ENCODE measurements around the gene PLXND1. TPM values are rescaled to one million over a fixed set of nuclear protein-coding genes. Genes with fewer than 3 reads are reported as not detected.

The PLXND1 gene
- total RNA-seq, 1 experiment from 2014 or later: 26.3 TPM

GRCh38 chr3:129632056-129632455 lies 25.6 kb upstream of the PLXND1 start:
- Mint-ChIP-seq H3K9me3 (ENCODE audit: unreplicated experiment) (peaks cover 15% of the 10 kb centered on the region), H3K27ac (ENCODE audit: unreplicated experiment) (no peak overlapping the region), H3K27me3 (ENCODE audit: insufficient read depth, unreplicated experiment) (no peaks in the 10 kb centered on the region), H3K4me1 (ENCODE audit: low read depth, unreplicated experiment) (peaks cover 5% of the 10 kb centered on the region), H3K36me3 (ENCODE audit: insufficient read depth, unreplicated experiment) (peaks cover 17% of the 10 kb centered on the region), H3K4me3 (ENCODE audit: unreplicated experiment) (no peak overlapping the region)
- intact Hi-C loops (cut with micrococcal nuclease; ENCODE audit: unreplicated experiment): no loop called here
- H3K4me1 ChIP-seq: peaks cover 9% of the 10 kb centered on the region; the same call in 1 of the 2 replicates
- no peak for TF ChIP-seq CTCF (IDR thresholded peaks at IDR 0.05; ENCODE audit: insufficient read depth in 1 of 2, low read depth in 1 of 2, low read length in 1 of 2, severe bottlenecking in 1 of 2, unreplicated experiment in 1 of 2)
- no peak for DNase-seq
- CTCF ChIA-PET: interaction anchor here (0.9 kb wide), 1 partner anchor 199 kb away, joined by 3 read pairs; no protein-coding TSS in a partner anchor
- H3K27me3 ChIP-seq (replicated peaks; ENCODE audit: control insufficient read depth, insufficient read depth, low read length): no peaks in the 10 kb centered on the region
- no peaks in the 10 kb centered on the region for H3K36me3 ChIP-seq (ENCODE audit: control insufficient read depth, insufficient read depth, low read length)
- no peak overlapping the region for H3K4me3 ChIP-seq (ENCODE audit: low read depth, low read length)
- no peaks in the 10 kb centered on the region for H3K9me3 ChIP-seq
- POLR2A ChIA-PET: no interaction called here
- no TSS peak for BruUV-seq (replicated peaks)

- Histone ChIP-seq H3K36me3 (ENCODE audit: control insufficient read depth, insufficient read depth, low read length) (no peaks in the 10 kb centered on the region), H3K27me3 (replicated peaks; ENCODE audit: control insufficient read depth, insufficient read depth, low read length) (no peaks in the 10 kb centered on the region), H3K4me1 (peaks cover 16% of the 10 kb centered on the region), H3K9me3 (no peaks in the 10 kb centered on the region), H3K4me3 (ENCODE audit: low read depth, low read length) (no peak overlapping the region)
- ChIA-PET CTCF (interaction anchor here (1.8 kb wide), 1 partner anchor 196 kb away, joined by 9 read pairs; no protein-coding TSS in a partner anchor), POLR2A (no interaction called here)
- peaks cover 16% of the 10 kb centered on the region for H3K4me1 Mint-ChIP-seq (ENCODE audit: low read depth, unreplicated experiment)
- no peak for DNase-seq
- H3K36me3 Mint-ChIP-seq (ENCODE audit: insufficient read depth, unreplicated experiment): peaks cover 15% of the 10 kb centered on the region
- TF ChIP-seq CTCF (IDR thresholded peaks at IDR 0.05; ENCODE audit: insufficient read depth in 1 of 2, low read depth in 1 of 2, low read length in 1 of 2, severe bottlenecking in 1 of 2, unreplicated experiment in 1 of 2): no peak
- no TSS peak for BruUV-seq (replicated peaks)
- H3K4me3 Mint-ChIP-seq (ENCODE audit: unreplicated experiment): no peak overlapping the region
- no peaks in the 10 kb centered on the region for H3K9me3 Mint-ChIP-seq (ENCODE audit: unreplicated experiment)
- H3K27ac Mint-ChIP-seq (ENCODE audit: unreplicated experiment): no peak overlapping the region
- intact Hi-C loops (cut with micrococcal nuclease; ENCODE audit: unreplicated experiment): loop anchor here (5.0 kb wide), 1 partner anchor 247 kb away; no protein-coding TSS in a partner anchor
- H3K27me3 Mint-ChIP-seq (ENCODE audit: insufficient read depth, unreplicated experiment): no peaks in the 10 kb centered on the region
Observed at GRCh38 chr3:129629011-129629410, 22.5 kb upstream of the PLXND1 start.

DNA sequence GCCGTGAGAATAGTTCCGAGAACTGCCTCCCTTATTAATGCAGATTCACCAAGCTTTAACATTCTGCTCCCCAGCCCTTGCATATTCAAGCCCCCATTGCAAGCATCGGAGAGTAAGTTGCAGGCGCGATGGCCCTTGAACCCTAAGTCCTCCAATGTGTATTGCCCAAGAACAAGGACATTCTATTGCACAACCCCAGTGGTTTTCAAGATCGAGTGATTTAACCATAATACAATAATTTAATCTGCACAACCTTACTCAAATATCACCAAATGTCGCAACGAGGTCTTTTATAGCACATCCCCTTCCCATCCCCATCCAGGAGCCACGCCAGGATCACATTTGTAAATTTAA lies 21.7 kb upstream of the PLXND1 start:
- peak overlapping the region; percentile 85 for H3K4me3 ChIP-seq (ENCODE audit: low read depth, low read length)

More for the DNA sequence above, 21.7 kb upstream of the PLXND1 start:
- no TSS peak for BruUV-seq (replicated peaks)
- intact Hi-C loops (cut with micrococcal nuclease; ENCODE audit: unreplicated experiment): loop anchor here (1.0 to 5.0 kb wide), 5 partner anchors 22 to 306 kb away; no protein-coding TSS in a partner anchor
- H3K4me3 Mint-ChIP-seq (ENCODE audit: unreplicated experiment): peak overlapping the region; percentile 97
- peaks cover 15% of the 10 kb centered on the region for H3K4me1 ChIP-seq
- H3K27me3 ChIP-seq (replicated peaks; ENCODE audit: control insufficient read depth, insufficient read depth, low read length): no peaks in the 10 kb centered on the region
- H3K27ac Mint-ChIP-seq (ENCODE audit: unreplicated experiment): peak overlapping the region; percentile 98
- H3K36me3 ChIP-seq (ENCODE audit: control insufficient read depth, insufficient read depth, low read length): no peaks in the 10 kb centered on the region
- H3K9me3 ChIP-seq: no peaks in the 10 kb centered on the region
- no peak for TF ChIP-seq CTCF (IDR thresholded peaks at IDR 0.05; ENCODE audit: insufficient read depth in 1 of 2, low read depth in 1 of 2, low read length in 1 of 2, severe bottlenecking in 1 of 2, unreplicated experiment in 1 of 2)
- CTCF ChIA-PET: interaction anchor here (0.6 to 3.3 kb wide), 9 partner anchors 21 to 245 kb away, joined by 3 to 38 read pairs (median 5); no protein-coding TSS in a partner anchor
- H3K9me3 Mint-ChIP-seq (ENCODE audit: unreplicated experiment): no peaks in the 10 kb centered on the region
- peaks cover 15% of the 10 kb centered on the region for H3K36me3 Mint-ChIP-seq (ENCODE audit: insufficient read depth, unreplicated experiment)
- DNase-seq: no peak
- POLR2A ChIA-PET: no interaction called here
- no peaks in the 10 kb centered on the region for H3K27me3 Mint-ChIP-seq (ENCODE audit: insufficient read depth, unreplicated experiment)
- H3K4me1 Mint-ChIP-seq (ENCODE audit: low read depth, unreplicated experiment): peaks cover 11% of the 10 kb centered on the region

Measured in Caco-2 (cell line).